ENCODE data around the gene FAM3A.

DNA sequence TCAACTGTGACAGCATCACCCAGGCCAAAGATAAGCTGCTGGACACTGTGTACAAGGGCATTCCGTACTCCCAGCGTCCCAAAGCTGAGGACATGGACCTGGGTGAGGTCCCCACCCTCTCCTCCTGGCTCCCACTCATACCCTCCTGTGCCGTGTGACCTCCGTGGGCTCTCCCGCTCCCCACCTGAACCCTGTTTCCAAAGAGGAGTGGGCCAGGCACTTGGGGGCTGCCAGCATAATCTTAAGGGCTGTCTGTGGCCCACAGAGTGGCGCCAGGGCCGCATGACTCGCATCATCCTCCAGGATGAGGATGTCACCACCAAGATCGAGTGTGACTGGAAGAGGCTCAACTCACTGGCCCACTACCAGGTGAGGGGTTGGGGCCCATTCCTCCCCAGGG lies 46.9 kb downstream of the FAM3A start:
- no peak for TF ChIP-seq EZH2 (IDR thresholded peaks at IDR 0.05; ENCODE audit: insufficient read depth, poor library complexity, severe bottlenecking)
- no peak for TF ChIP-seq EZH2phosphoT487 (IDR thresholded peaks at IDR 0.05; ENCODE audit: insufficient read depth, low read depth)
